HepG2 (cell line): ENCODE measurements around the gene BCL2L1. TPM values are rescaled to one million over a fixed set of nuclear protein-coding genes. Genes with fewer than 3 reads are reported as not detected.

Source experiments
- ATF5 ChIP-seq: sonication (generic); formaldehyde crosslinking; IDR thresholded peaks from 2 replicates; pipeline ENCODE4 v1.4.0; 2020; ENCODE audit warnings: mild to moderate bottlenecking, low read depth, missing genetic modification reagents
- DZIP1 ChIP-seq: sonication (generic); formaldehyde crosslinking; IDR thresholded peaks from 2 replicates; pipeline ENCODE4 v1.5.0; 2020; ENCODE audit warnings: mild to moderate bottlenecking, missing genetic modification reagents
- FOXO1 ChIP-seq: sonication (generic); formaldehyde crosslinking; IDR thresholded peaks from 2 replicates; pipeline ENCODE4 v1.4.0; 2020; ENCODE audit warnings: missing genetic modification reagents
- HINFP ChIP-seq: sonication (generic); formaldehyde crosslinking; IDR thresholded peaks from 2 replicates; pipeline ENCODE4 v1.4.0; 2020; ENCODE audit warnings: low read depth, mild to moderate bottlenecking, missing genetic modification reagents
- HNF1A ChIP-seq, 2 experiments: sonication (generic) in 1 of 2; formaldehyde crosslinking in 1 of 2; IDR thresholded peaks; 2 replicates each; pipeline versions ENCODE4 v1.4.0 to v1.6.1; 2016 to 2020; ENCODE audit warnings: borderline replicate concordance in 1 of 2, low read depth in 1 of 2, mild to moderate bottlenecking in 1 of 2, missing genetic modification reagents in 1 of 2
- HNRNPK ChIP-seq: fragments of 200-400 bp; formaldehyde crosslinking; IDR thresholded peaks from 2 replicates; pipeline ENCODE4 v1.6.1; 2018; ENCODE audit warnings: low read length, low read depth, moderate library complexity, mild to moderate bottlenecking; ENCODE audit not compliant: poor library complexity, severe bottlenecking
- KAT8 ChIP-seq: IDR thresholded peaks from 2 replicates; pipeline ENCODE4 v1.6.1; 2016; ENCODE audit warnings: missing genetic modification reagents, missing compliant biosample characterization
- KLF6 ChIP-seq: IDR thresholded peaks from 2 replicates; pipeline ENCODE4 v1.8.0; 2016; ENCODE audit warnings: missing biosample characterization, missing genetic modification reagents
- PCBP1 ChIP-seq: fragments of 200-400 bp; formaldehyde crosslinking; IDR thresholded peaks from 2 replicates; pipeline ENCODE4 v1.6.1; 2017; ENCODE audit warnings: mild to moderate bottlenecking, low read depth, low read length, borderline replicate concordance
- REXO4 ChIP-seq: sonication (generic); formaldehyde crosslinking; IDR thresholded peaks from 2 replicates; pipeline ENCODE4 v1.8.0; 2022; ENCODE audit warnings: missing genetic modification reagents, mild to moderate bottlenecking, borderline replicate concordance
- RFXANK ChIP-seq: IDR thresholded peaks from 2 replicates; pipeline ENCODE4 v1.6.1; 2016
- SP4 ChIP-seq: sonication (generic); formaldehyde crosslinking; IDR thresholded peaks from 2 replicates; pipeline ENCODE4 v1.8.1; 2023; ENCODE audit warnings: mild to moderate bottlenecking, missing genetic modification reagents
- TARDBP ChIP-seq: sonication (generic); formaldehyde crosslinking; IDR thresholded peaks from 2 replicates; pipeline ENCODE4 v1.8.0; 2022; ENCODE audit warnings: mild to moderate bottlenecking, missing genetic modification reagents
- TCF7 ChIP-seq: sonication (generic); IDR thresholded peaks from 2 replicates; pipeline ENCODE4 v1.6.1; 2016; ENCODE audit warnings: antibody characterized with exemption, low read depth
- ZIK1 ChIP-seq: sonication (generic); formaldehyde crosslinking; IDR thresholded peaks from 2 replicates; pipeline ENCODE4 v1.5.0; 2020; ENCODE audit warnings: mild to moderate bottlenecking, low read depth, missing genetic modification reagents, borderline replicate concordance
- ZNF160 ChIP-seq: sonication (generic); formaldehyde crosslinking; IDR thresholded peaks from 2 replicates; pipeline ENCODE4 v1.8.0; 2022; ENCODE audit warnings: mild to moderate bottlenecking, inconsistent platforms, missing genetic modification reagents
- ZNF432 ChIP-seq: sonication (generic); formaldehyde crosslinking; IDR thresholded peaks from 2 replicates; pipeline ENCODE4 v1.5.0; 2020; ENCODE audit warnings: missing genetic modification reagents, mild to moderate bottlenecking, borderline replicate concordance
- ZNF570 ChIP-seq: sonication (generic); formaldehyde crosslinking; IDR thresholded peaks from 2 replicates; pipeline ENCODE4 v1.4.0; 2020; ENCODE audit warnings: mild to moderate bottlenecking, missing genetic modification reagents, borderline replicate concordance
- polyA plus RNA-seq, 8 experiments: library from polyadenylated mRNA; depleted of rRNA in 3 of 8; stranded (reverse) in 7 of 8; unstranded in 1 of 8; fragments of >200 nt; fragmentation: Illumina TruSeq in 4 of 8; extraction: Trizol in 4 of 8; gene quantifications; 2 replicates each; pipeline versions ENCODE4 v1.2.1 to v1.2.3, GENCODE V29; 2011 to 2016; ENCODE audit warnings: low read depth in 4 of 8, missing spikeins in 1 of 8, mixed read lengths in 1 of 8; ENCODE audit not compliant: insufficient read depth in 1 of 8
- total RNA-seq, 5 experiments: library from RNA; depleted of rRNA; stranded (reverse); fragments of >200 nt; fragmentation: Illumina TruSeq; extraction: Trizol; gene quantifications; 2 replicates each; pipeline ENCODE4 v1.2.3, GENCODE V29; 2016; ENCODE audit warnings: low read depth in 1 of 5

BCL2L1 gene
- total and polyA plus RNA-seq, 2 of the 13 experiments (the other 11 are each of a cell fraction or from before 2014, with no cell fraction given), result 164 to 258 TPM

- TF ChIP-seq ATF5 (CRISPR knock-in tag) (peak; percentile 55), ZNF432 (CRISPR knock-in tag) (no peak), ZNF570 (no peak), KLF6 (no peak; the same call in 1 of the 2 replicates), HNRNPK (no peak), SP4 (CRISPR knock-in tag) (no peak), HINFP (CRISPR knock-in tag) (peak; percentile 57; the same call in 1 of the 2 replicates), ZNF160 (no peak), FOXO1 (CRISPR knock-in tag) (peak; percentile 72), REXO4 (CRISPR knock-in tag) (no peak), RFXANK (CRISPR knock-in tag) (no peak), TCF7 (peak; percentile 86), KAT8 (CRISPR knock-in tag) (peak; percentile 71), ZIK1 (CRISPR knock-in tag) (0 out of 2 replicates have a peak, but pooled peaks have one; percentile 34), PCBP1 (0 out of 2 replicates have a peak, but pooled peaks have one; percentile 68), DZIP1 (CRISPR knock-in tag) (no peak; the same call in 1 of the 2 replicates), HNF1A (IDR thresholded peaks at IDR 0.05; ENCODE audit: low read depth) (peak; percentile 41), HNF1A (CRISPR knock-in tag; IDR thresholded peaks at IDR 0.05; ENCODE audit: borderline replicate concordance) (peak; percentile 84; the same call in 1 of the 2 replicates), TARDBP (CRISPR knock-in tag) (peak; percentile 88)
Measured at GRCh38 chr20:31663838-31664695, 58.6 kb downstream of the BCL2L1 start (continued).
